ENCODE data around the gene SSU72.

SSU72 gene

GRCh38 chr1:1574721-1575537 is at the start of gene SSU72:
TSS of gene SSU72 (minus strand) at chr1:1574863. CDS start at chr1:1574557, 306 bp downstream.
- peak; percentile 78 to 87 (median 79) for DNase-seq (ENCODE audit: low read depth in 3 of 3, low spot score in 1 of 3)

GRCh38 chr1:1623631-1624442 is 49.2 kb upstream of the SSU72 start:
- DNase-seq (ENCODE audit: low read depth in 3 of 3, low spot score in 1 of 3) = no peak

GRCh38 chr1:1623181-1623630 is 48.5 kb upstream of the SSU72 start:
- DNase-seq (ENCODE audit: low read depth in 3 of 3, low spot score in 1 of 3) = no peak

- no peak for DNase-seq (ENCODE audit: low read depth in 3 of 3, low spot score in 1 of 3)
Observed at GRCh38 chr1:1622788-1623094, 48.1 kb upstream of the SSU72 start.

GRCh38 chr1:1622010-1622787 is 47.5 kb upstream of the SSU72 start:
- no peak for DNase-seq (ENCODE audit: low read depth in 3 of 3, low spot score in 1 of 3)

GRCh38 chr1:1621173-1622009 is 46.7 kb upstream of the SSU72 start:
- DNase-seq (ENCODE audit: low read depth in 3 of 3, low spot score in 1 of 3) = no peak

GRCh38 chr1:1620433-1621139 is 45.9 kb upstream of the SSU72 start:
- DNase-seq (ENCODE audit: low read depth in 3 of 3, low spot score in 1 of 3) = no peak

- DNase-seq (ENCODE audit: low read depth in 3 of 3, low spot score in 1 of 3) = no peak
Observed at GRCh38 chr1:1619917-1620361, 45.3 kb upstream of the SSU72 start.

- DNase-seq (ENCODE audit: low read depth in 3 of 3, low spot score in 1 of 3) = no peak
Observed at GRCh38 chr1:1618396-1619068, 43.9 kb upstream of the SSU72 start.

GRCh38 chr1:1617925-1618324 is 43.3 kb upstream of the SSU72 start:
- DNase-seq (ENCODE audit: low read depth in 3 of 3, low spot score in 1 of 3) = no peak

GRCh38 chr1:1617516-1617915 is 42.9 kb upstream of the SSU72 start:
- DNase-seq (ENCODE audit: low read depth in 3 of 3, low spot score in 1 of 3) = no peak

- no peak for DNase-seq (ENCODE audit: low read depth in 3 of 3, low spot score in 1 of 3)
Observed at GRCh38 chr1:1616838-1617237, 42.2 kb upstream of the SSU72 start.

- DNase-seq (ENCODE audit: low read depth in 3 of 3, low spot score in 1 of 3) = no peak
Observed at GRCh38 chr1:1616045-1616790, 41.6 kb upstream of the SSU72 start.

- peak; percentile 96 to 98 (median 96) for DNase-seq (ENCODE audit: low read depth in 3 of 3, low spot score in 1 of 3)
Observed at GRCh38 chr1:1615256-1616044, 40.8 kb upstream of the SSU72 start, which contains the start of gene MIB2. TSS of gene MIB2 (plus strand) at chr1:1615500. CDS start at chr1:1623453, 7,953 bp downstream.

GRCh38 chr1:1614954-1615255 is 40.2 kb upstream of the SSU72 start:
- no peak for DNase-seq (ENCODE audit: low read depth in 3 of 3, low spot score in 1 of 3)

GRCh38 chr1:1614204-1614953 is 39.7 kb upstream of the SSU72 start:
- DNase-seq (ENCODE audit: low read depth in 3 of 3, low spot score in 1 of 3) = peak in 1 of 3 donors; percentile 21

- no peak for DNase-seq (ENCODE audit: low read depth in 3 of 3, low spot score in 1 of 3)
Observed at GRCh38 chr1:1613509-1614082, 38.9 kb upstream of the SSU72 start.
